ENCODE data around the gene PAN3. TPM values are rescaled to one million over a fixed set of nuclear protein-coding genes. Genes with fewer than 3 reads are reported as not detected.

Gene PAN3
- total RNA-seq, 1 donor from 2014 or later = 18.7 TPM

DNA sequence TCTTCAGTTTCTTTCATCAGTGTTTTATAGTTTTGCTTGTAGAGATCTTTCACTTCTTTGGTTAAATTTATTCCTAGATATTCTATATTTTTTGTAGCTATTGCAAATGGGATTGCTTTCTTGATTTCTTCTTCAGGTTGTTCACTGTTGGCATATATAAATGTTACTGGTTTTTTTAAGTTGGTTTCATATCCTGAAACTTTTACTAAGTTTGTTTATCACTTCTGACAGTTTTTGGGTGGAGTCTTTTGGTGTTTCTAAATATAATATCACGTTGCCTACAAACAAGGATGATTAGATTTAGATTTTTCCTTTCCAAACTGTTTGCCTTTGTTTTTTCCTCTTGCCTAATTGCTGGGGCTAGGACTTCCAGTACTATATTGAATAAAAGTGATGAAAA, 109.7 kb downstream of the PAN3 start:
- no peak for DNase-seq (ENCODE audit: low spot score)
- TF ChIP-seq, protein P1, sequence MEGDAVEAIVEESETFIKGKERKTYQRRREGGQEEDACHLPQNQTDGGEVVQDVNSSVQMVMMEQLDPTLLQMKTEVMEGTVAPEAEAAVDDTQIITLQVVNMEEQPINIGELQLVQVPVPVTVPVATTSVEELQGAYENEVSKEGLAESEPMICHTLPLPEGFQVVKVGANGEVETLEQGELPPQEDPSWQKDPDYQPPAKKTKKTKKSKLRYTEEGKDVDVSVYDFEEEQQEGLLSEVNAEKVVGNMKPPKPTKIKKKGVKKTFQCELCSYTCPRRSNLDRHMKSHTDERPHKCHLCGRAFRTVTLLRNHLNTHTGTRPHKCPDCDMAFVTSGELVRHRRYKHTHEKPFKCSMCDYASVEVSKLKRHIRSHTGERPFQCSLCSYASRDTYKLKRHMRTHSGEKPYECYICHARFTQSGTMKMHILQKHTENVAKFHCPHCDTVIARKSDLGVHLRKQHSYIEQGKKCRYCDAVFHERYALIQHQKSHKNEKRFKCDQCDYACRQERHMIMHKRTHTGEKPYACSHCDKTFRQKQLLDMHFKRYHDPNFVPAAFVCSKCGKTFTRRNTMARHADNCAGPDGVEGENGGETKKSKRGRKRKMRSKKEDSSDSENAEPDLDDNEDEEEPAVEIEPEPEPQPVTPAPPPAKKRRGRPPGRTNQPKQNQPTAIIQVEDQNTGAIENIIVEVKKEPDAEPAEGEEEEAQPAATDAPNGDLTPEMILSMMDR (IDR thresholded peaks at IDR 0.05) = no peak
- Mint-ChIP-seq H3K27me3 (ENCODE audit: low read depth) (no peaks in the 10 kb centered on the region), H3K27ac (ENCODE audit: unreplicated experiment) (no peak overlapping the region), H3K4me3 (ENCODE audit: unreplicated experiment) (no peak overlapping the region), H3K9me3 (ENCODE audit: low read depth) (peaks cover 9% of the 10 kb centered on the region), H3K4me1 (ENCODE audit: low read depth) (no peaks in the 10 kb centered on the region), H3K36me3 (ENCODE audit: low read depth) (peaks cover 12% of the 10 kb centered on the region)

DNA sequence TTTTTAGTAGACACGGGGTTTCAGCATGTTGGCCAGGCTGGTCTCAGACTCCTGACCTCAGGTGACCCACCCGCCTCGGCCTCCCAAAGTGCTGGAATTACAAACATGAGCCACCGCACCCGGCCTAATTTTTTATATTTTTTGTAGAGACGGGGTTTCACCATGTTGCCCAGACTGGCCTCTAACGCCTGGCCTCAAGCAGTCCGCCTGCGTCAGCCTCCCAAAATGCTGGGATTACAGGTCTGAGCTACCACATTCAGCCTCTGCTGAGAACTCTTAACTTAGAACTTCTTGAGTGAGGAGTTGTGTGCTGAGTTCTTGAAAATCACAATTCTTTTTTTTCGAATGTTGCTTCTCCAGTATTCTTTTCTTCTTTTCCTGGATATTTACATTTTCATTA, 112.2 kb downstream of the PAN3 start:
- DNase-seq (ENCODE audit: low spot score) = no peak
- Mint-ChIP-seq H3K4me3 (ENCODE audit: unreplicated experiment) (no peak overlapping the region), H3K36me3 (ENCODE audit: low read depth) (peaks cover 11% of the 10 kb centered on the region), H3K27me3 (ENCODE audit: low read depth) (no peaks in the 10 kb centered on the region), H3K4me1 (ENCODE audit: low read depth) (no peaks in the 10 kb centered on the region), H3K9me3 (ENCODE audit: low read depth) (peaks cover 9% of the 10 kb centered on the region), H3K27ac (ENCODE audit: unreplicated experiment) (no peak overlapping the region)
- TF ChIP-seq, protein P1 (IDR thresholded peaks at IDR 0.05) = no peak

DNA sequence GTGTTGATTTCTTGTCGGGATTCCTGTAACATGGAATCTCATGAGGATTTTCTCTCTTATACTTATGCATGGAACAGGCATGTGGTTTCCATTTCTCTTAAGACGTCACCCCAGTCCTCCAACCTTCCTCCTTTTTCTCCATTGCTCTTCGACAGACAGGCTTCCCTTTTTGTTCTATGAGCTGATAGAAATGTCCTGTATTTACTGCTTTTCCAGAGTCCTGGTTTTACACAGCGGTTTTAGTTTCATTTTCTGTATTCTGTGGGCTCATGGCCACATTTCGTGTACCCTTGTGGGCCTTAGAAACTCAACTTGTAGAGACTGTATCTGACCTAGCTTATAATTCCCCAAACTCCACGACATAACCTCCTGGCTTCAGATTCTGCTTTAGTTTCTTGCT, 113.1 kb downstream of the PAN3 start:
- TF ChIP-seq, protein P1 (IDR thresholded peaks at IDR 0.05) = no peak
- Mint-ChIP-seq H3K27ac (ENCODE audit: unreplicated experiment) (no peak overlapping the region), H3K9me3 (ENCODE audit: low read depth) (peaks cover 9% of the 10 kb centered on the region), H3K36me3 (ENCODE audit: low read depth) (peaks cover 13% of the 10 kb centered on the region), H3K27me3 (ENCODE audit: low read depth) (no peaks in the 10 kb centered on the region), H3K4me1 (ENCODE audit: low read depth) (no peaks in the 10 kb centered on the region), H3K4me3 (ENCODE audit: unreplicated experiment) (no peak overlapping the region)
- DNase-seq (ENCODE audit: low spot score) = no peak

DNA sequence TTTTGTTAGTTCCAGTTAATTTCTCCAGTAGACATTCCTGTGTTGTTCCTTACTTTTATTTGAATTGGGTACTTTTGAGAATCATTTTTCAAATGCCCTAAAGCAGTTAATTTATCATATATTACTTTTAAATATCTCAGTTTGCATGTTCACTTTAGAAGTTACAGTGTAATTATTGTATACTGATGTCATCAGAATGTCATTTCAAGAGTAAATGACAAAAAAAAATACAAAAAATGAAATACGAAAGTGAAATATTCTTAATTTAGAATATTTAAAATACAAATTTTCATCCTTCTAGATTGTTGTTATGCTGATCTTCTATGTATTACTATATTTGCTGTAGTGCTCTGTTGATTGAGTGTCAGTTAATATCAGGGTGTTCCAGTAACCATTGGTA, 114.2 kb downstream of the PAN3 start:
- H3K36me3 Mint-ChIP-seq (ENCODE audit: low read depth) = peaks cover 17% of the 10 kb centered on the region
- peaks cover 6% of the 10 kb centered on the region for H3K9me3 Mint-ChIP-seq (ENCODE audit: low read depth)
- no peak overlapping the region for H3K27ac Mint-ChIP-seq (ENCODE audit: unreplicated experiment)
- no peaks in the 10 kb centered on the region for H3K27me3 Mint-ChIP-seq (ENCODE audit: low read depth)
- TF ChIP-seq, protein P1 (IDR thresholded peaks at IDR 0.05) = no peak
- H3K4me3 Mint-ChIP-seq (ENCODE audit: unreplicated experiment) = no peak overlapping the region
- H3K4me1 Mint-ChIP-seq (ENCODE audit: low read depth) = no peaks in the 10 kb centered on the region
- DNase-seq (ENCODE audit: low spot score) = no peak

DNA sequence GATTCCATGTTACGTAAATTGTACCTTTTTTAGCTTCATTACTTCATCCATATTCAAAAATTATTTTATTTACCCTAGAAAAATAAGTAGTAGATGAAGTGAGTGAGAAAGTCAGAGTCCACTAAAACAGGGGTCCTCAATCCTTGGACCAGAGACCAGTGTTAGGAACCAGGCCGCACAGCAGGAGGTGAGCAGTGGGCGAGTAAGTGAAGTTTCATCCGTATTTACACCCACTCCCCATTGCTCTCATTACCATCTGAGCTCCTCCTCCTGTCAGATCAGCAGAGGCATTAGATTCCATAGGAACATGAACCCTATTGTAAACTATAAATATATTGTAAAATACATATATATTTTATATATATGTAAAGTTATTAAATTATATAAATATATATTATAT, 119.0 kb downstream of the PAN3 start:
- H3K4me1 Mint-ChIP-seq (ENCODE audit: low read depth) = no peaks in the 10 kb centered on the region
- TF ChIP-seq, protein P1 (IDR thresholded peaks at IDR 0.05) = no peak
- no peak overlapping the region for H3K27ac Mint-ChIP-seq (ENCODE audit: unreplicated experiment)
- H3K27me3 Mint-ChIP-seq (ENCODE audit: low read depth) = no peaks in the 10 kb centered on the region
- H3K9me3 Mint-ChIP-seq (ENCODE audit: low read depth) = no peaks in the 10 kb centered on the region
- H3K4me3 Mint-ChIP-seq (ENCODE audit: unreplicated experiment) = no peak overlapping the region
- peaks cover 9% of the 10 kb centered on the region for H3K36me3 Mint-ChIP-seq (ENCODE audit: low read depth)
- no peak for DNase-seq (ENCODE audit: low spot score)

All from chondrocyte (in vitro differentiated cells).